Right lobe of liver (tissue), 6 donors: ENCODE results near the gene NCK2. TPM values are rescaled to one million over a fixed set of nuclear protein-coding genes. Genes with fewer than 3 reads are reported as not detected.

ENCODE experiments used
- ATAC-seq, 4 donors: fragments of 200-7000 bp; cut with Tn5 transposase; one replicate each; pipeline ENCODE4 v1.9.1; 2020; ENCODE audit warnings: mild to moderate bottlenecking in 4 of 4, moderate library complexity in 4 of 4
- DNase-seq, 3 donors: peaks; one replicate each; pipeline ENCODE4 v3.0.0-alpha.2; 2020
- H3K27ac ChIP-seq, 3 donors: fragments of 200-600 bp; one replicate each; pipeline ENCODE4 v1.8.0; 2022
- H3K27me3 ChIP-seq, 2 donors: fragments of 200-600 bp; one replicate each; pipeline ENCODE4 v1.8.0; 2022
- H3K36me3 ChIP-seq, 4 donors: fragments of 200-600 bp; sonication (generic) in 1 of 4; one replicate each; pipeline versions ENCODE4 v1.5.1 to v1.8.0; 2017 to 2022; ENCODE audit warnings: control low read depth in 1 of 4
- H3K4me1 ChIP-seq, 4 donors: fragments of 200-600 bp; sonication (generic) in 1 of 4; one replicate each; pipeline versions ENCODE4 v1.5.1 to v1.8.0; 2017 to 2022; ENCODE audit warnings: control low read depth in 1 of 4
- H3K4me3 ChIP-seq, 3 donors: fragments of 200-600 bp; one replicate each; pipeline ENCODE4 v1.8.0; 2022
- H3K9me3 ChIP-seq, 4 donors: fragments of 200-600 bp; sonication (generic) in 1 of 4; one replicate each; pipeline versions ENCODE4 v1.5.1 to v1.8.0; 2017 to 2022; ENCODE audit warnings: control low read depth in 1 of 4
- POLR2A ChIP-seq: fragments of 450-650 bp; IDR thresholded peaks from one replicate; pipeline ENCODE4 v1.6.1; 2017; ENCODE audit warnings: antibody characterized with exemption, mild to moderate bottlenecking
- WGBS: methylation state at CpG from one replicate; pipeline ENCODE4 v1.1.6; 2018; ENCODE audit warnings: low coverage, low lambda C conversion rate; ENCODE audit not compliant: insufficient coverage; ENCODE audit errors: missing lambda C conversion rate; 5-methylcytosine and 5-hydroxymethylcytosine counted together
- intact Hi-C, 2 donors: fragments of 100-400 bp; cut with DNase I; formaldehyde crosslinking; loops; one replicate each; pipeline versions ENCODE4 v1.11.2 to v1.14.1; 2022
- total RNA-seq, 6 experiments: library from RNA; depleted of rRNA in 2 of 6; stranded (reverse); fragments of >200 nt in 2 of 6; fragmentation: NEBNext Ultra II Directional in 3 of 6; extraction: Animal tissue kit (Norgen Biotek cat#: 25700) in 3 of 6; gene quantifications; one replicate each; pipeline versions ENCODE4 v1.1.0 to v1.2.4, GENCODE V29; 2016 to 2023
- TF ChIP-seq, protein P1 (sequence below), 4 donors: fragments of 200-600 bp in 3 of 4; fragments of 450-650 bp in 1 of 4; IDR thresholded peaks; one replicate each; pipeline versions ENCODE4 v1.5.1 to v1.8.0; 2016 to 2022; ENCODE audit warnings: antibody characterized with exemption in 4 of 4, mild to moderate bottlenecking in 2 of 4
- donor health status: DM: no; HTN: yes; CAD: no.
- donor health status: DM: no; HTN: no; CAD: no.
- donor health status: DM: no; HTN: no; CAD: no.
- donor health status: DM: no; HTN: yes; CAD: no.
- donor health status: DM: no; HTN: yes; CAD: no.

The NCK2 gene
- total RNA-seq, 6 experiments from 2014 or later, result 4.8 to 11.7 (median 7.1) TPM

DNA sequence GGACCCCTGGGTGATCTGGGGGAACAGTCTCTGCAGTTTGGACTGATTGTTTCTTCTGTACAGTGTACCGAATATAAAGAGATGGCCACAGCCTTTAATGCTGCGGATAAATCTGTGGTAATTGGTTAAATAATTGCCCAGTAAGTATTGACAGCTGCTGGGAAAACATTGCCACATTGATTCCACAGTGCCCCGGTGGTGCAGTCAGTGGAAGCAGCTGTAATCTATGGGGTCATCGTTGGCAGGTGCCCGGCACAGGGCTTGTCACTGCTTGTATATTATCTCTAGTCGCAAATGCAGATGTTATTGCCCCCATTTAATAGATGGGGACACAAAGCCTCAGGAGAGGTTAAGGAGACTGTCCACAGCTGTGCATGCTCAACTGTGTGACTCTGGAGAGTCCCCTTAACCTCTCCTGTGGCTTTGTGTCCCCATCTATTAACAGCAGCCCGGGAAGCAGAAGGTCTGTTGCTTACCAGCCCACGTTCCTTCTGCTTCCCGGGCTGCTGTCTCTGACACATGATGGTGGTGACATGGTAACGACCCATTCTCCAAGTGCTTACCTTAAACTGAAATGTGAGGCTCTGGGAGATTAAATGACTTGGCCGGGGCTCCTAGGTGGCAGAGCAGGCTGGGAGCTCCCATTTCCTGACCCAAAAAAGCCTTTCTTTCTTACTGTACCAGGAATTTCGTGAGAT is 76.9 kb downstream of the NCK2 start:
- Histone ChIP-seq H3K27ac (no peak overlapping the region), H3K36me3 (no peaks in the 10 kb centered on the region), H3K9me3 (no peaks in the 10 kb centered on the region), H3K27me3 (no peaks in the 10 kb centered on the region), H3K4me3 (no peak overlapping the region), H3K4me1 (peaks cover 0 to 15% (median 0%) of the 10 kb centered on the region in 4 donors)
- peak in 1 of 3 donors; percentile 59 for DNase-seq
- 39% methylated on average over 5 of the region's 12 CpGs for WGBS
- intact Hi-C loops, result no loop called here
- peak; percentile 60 to 85 (median 72) for ATAC-seq
- TF ChIP-seq, protein P1, sequence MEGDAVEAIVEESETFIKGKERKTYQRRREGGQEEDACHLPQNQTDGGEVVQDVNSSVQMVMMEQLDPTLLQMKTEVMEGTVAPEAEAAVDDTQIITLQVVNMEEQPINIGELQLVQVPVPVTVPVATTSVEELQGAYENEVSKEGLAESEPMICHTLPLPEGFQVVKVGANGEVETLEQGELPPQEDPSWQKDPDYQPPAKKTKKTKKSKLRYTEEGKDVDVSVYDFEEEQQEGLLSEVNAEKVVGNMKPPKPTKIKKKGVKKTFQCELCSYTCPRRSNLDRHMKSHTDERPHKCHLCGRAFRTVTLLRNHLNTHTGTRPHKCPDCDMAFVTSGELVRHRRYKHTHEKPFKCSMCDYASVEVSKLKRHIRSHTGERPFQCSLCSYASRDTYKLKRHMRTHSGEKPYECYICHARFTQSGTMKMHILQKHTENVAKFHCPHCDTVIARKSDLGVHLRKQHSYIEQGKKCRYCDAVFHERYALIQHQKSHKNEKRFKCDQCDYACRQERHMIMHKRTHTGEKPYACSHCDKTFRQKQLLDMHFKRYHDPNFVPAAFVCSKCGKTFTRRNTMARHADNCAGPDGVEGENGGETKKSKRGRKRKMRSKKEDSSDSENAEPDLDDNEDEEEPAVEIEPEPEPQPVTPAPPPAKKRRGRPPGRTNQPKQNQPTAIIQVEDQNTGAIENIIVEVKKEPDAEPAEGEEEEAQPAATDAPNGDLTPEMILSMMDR (IDR thresholded peaks at IDR 0.05), result no peak
- TF ChIP-seq POLR2A, result no peak

DNA sequence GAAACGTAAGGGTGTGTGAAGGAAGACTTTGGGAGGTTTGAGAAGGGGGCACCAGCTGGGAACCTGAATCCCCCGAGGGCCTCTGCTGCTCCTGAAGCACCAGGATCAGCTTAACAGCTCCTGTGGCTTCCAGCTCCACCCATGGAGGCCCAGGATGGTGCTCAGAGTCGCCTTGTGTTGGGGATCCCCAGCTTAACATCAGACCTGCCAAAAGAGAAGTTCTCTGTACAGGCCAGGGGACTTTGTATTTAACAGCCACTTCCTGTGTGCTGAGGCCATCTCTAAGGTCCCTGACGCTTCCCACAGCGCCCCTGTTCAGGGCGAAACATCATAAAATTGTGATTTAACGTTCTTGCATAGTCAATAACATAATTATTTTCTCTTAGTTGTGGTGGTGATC is 77.5 kb downstream of the NCK2 start:
- no peak overlapping the region for H3K27ac ChIP-seq
- ATAC-seq (peak; percentile 21 to 44 (median 38)), DNase-seq (no peak)
- no peaks in the 10 kb centered on the region for H3K27me3 ChIP-seq
- no peaks in the 10 kb centered on the region for H3K36me3 ChIP-seq
- H3K4me1 ChIP-seq, result peaks cover 0 to 15% (median 0%) of the 10 kb centered on the region in 4 donors
- intact Hi-C loops, result no loop called here
- WGBS, result 68% methylated on average over 7 of the region's 7 CpGs
- no peak overlapping the region for H3K4me3 ChIP-seq
- no peaks in the 10 kb centered on the region for H3K9me3 ChIP-seq
- no peak for TF ChIP-seq POLR2A
- TF ChIP-seq, protein P1 (IDR thresholded peaks at IDR 0.05), result no peak

DNA sequence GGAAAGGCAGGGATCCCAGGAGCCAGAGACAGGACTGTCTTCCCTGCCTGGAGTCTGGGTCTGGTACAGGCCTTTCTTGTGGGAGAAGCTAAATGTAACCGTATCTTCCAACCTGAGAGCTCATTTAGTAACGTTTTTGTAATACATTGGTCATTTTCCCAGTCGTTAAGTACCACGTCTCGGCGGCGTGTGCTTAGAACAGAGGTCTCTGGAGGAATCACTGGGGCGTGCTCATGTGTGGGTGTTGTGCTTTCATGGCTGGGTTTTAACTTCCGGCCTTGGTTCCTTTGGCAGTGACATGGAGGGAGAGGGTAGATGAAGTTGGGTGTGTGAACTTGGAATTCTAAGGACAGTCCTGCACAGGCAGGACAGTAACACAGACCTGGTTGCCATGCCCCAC is 79.7 kb downstream of the NCK2 start:
- ATAC-seq (no peak), DNase-seq (no peak)
- Histone ChIP-seq H3K4me1 (peaks cover 0 to 15% (median 0%) of the 10 kb centered on the region in 4 donors), H3K9me3 (no peaks in the 10 kb centered on the region), H3K27ac (no peak overlapping the region), H3K36me3 (no peaks in the 10 kb centered on the region), H3K27me3 (no peaks in the 10 kb centered on the region), H3K4me3 (no peak overlapping the region)
- 82% methylated on average over 8 of the region's 9 CpGs for WGBS
- intact Hi-C loops, result no loop called here
- no peak for TF ChIP-seq POLR2A
- TF ChIP-seq, protein P1 (IDR thresholded peaks at IDR 0.05), result no peak

DNA sequence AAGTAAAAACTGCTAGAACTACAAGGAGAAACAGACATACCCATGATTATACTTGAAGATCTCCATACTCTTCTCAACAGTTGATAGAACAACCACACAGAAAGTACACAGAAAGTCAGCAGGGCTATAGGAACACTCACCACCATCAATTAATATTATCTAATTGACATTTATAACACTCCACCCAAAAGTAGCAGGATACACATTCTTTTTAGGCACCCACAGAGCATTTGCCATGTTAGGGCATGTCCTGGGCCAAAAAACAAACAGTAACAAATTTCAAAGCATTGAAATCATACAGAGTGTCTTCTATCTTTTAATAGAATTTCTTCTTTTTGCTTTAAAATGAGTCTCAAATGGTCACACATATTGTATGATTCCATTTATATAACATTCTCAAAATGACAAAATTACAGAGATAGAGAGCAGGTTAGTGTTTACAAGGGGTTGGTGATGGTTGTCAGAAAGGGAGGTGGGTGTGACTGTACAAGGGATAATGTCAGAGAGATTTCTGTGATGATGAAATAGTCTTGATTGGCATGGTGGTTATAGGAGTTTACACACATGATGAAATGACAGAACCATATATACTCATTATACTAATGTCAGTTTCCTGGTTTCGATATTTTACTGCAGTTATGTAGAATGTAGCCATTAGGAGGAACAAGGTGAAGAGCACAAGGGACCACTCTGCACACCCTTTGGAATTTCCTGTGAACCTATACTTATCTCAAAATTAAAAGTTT is 82.8 kb downstream of the NCK2 start:
- 87% methylated on average over 1 of the region's 1 CpG for WGBS
- Histone ChIP-seq H3K4me1 (no peaks in the 10 kb centered on the region), H3K27me3 (no peaks in the 10 kb centered on the region), H3K36me3 (no peaks in the 10 kb centered on the region), H3K27ac (no peak overlapping the region), H3K9me3 (no peaks in the 10 kb centered on the region), H3K4me3 (no peak overlapping the region)
- TF ChIP-seq POLR2A, result no peak
- TF ChIP-seq, protein P1 (IDR thresholded peaks at IDR 0.05), result no peak
- intact Hi-C loops, result no loop called here
- ATAC-seq, result no peak
- no peak for DNase-seq
